Neural progenitor cell (in vitro differentiated cells): ENCODE measurements around the gene PBX1. TPM values are rescaled to one million over a fixed set of nuclear protein-coding genes. Genes with fewer than 3 reads are reported as not detected.

Experiments used
- DNase-seq: peaks from one replicate; pipeline ENCODE4 v3.0.0-alpha.2; 2016; ENCODE audit warnings: low spot score
- H2AFZ ChIP-seq: fragments of 200-600 bp; sonication (generic); replicated peaks from 2 replicates; pipeline ENCODE4 v1.6.1; 2016; ENCODE audit warnings: antibody characterized with exemption
- H3F3A ChIP-seq: fragments of 200-600 bp; sonication (generic); 2 replicates; pipeline ENCODE4 v1.6.1; 2016; ENCODE audit warnings: antibody characterized with exemption, low read depth
- H3K27ac ChIP-seq: fragments of 200-600 bp; sonication (generic); 2 replicates; pipeline ENCODE4 v1.5.1; 2016; ENCODE audit warnings: mild to moderate bottlenecking
- H3K27me3 ChIP-seq: fragments of 200-600 bp; sonication (generic); 2 replicates; pipeline ENCODE4 v1.6.1; 2016; ENCODE audit warnings: mild to moderate bottlenecking, moderate library complexity
- H3K36me3 ChIP-seq: fragments of 200-600 bp; sonication (generic); 2 replicates; pipeline ENCODE4 v1.5.1; 2016
- H3K4me1 ChIP-seq: fragments of 200-600 bp; sonication (generic); 2 replicates; pipeline ENCODE4 v1.6.1; 2016; ENCODE audit warnings: mixed run types
- H3K4me2 ChIP-seq: fragments of 200-600 bp; sonication (generic); 2 replicates; pipeline ENCODE4 v1.6.1; 2016
- H3K4me3 ChIP-seq: fragments of 200-600 bp; sonication (generic); 2 replicates; pipeline ENCODE4 v1.5.1; 2016
- H3K79me2 ChIP-seq: fragments of 200-600 bp; sonication (generic); 2 replicates; pipeline ENCODE4 v1.6.1; 2016; ENCODE audit warnings: low read depth
- H3K9ac ChIP-seq: fragments of 200-600 bp; sonication (generic); 2 replicates; pipeline ENCODE4 v1.6.1; 2016
- H3K9me3 ChIP-seq: fragments of 200-600 bp; sonication (generic); 2 replicates; pipeline ENCODE4 v1.5.1; 2016; ENCODE audit warnings: low read depth
- H4K20me1 ChIP-seq: fragments of 200-600 bp; sonication (generic); 2 replicates; pipeline ENCODE4 v1.6.1; 2016; ENCODE audit warnings: low read depth
- H3K27ac Mint-ChIP-seq: 3 replicates; pipeline ENCODE4 v1.8.0; 2021; ENCODE audit warnings: mixed read lengths
- H3K27me3 Mint-ChIP-seq: 2 replicates; pipeline ENCODE4 v1.8.0; 2022; ENCODE audit warnings: low read depth, mild to moderate bottlenecking, inconsistent platforms, moderate library complexity, mixed read lengths; ENCODE audit not compliant: insufficient read depth
- H3K36me3 Mint-ChIP-seq: 3 replicates; pipeline ENCODE4 v1.8.0; 2021; ENCODE audit warnings: mixed read lengths
- H3K4me1 Mint-ChIP-seq: 3 replicates; pipeline ENCODE4 v1.8.0; 2021; ENCODE audit warnings: mixed read lengths
- H3K4me3 Mint-ChIP-seq: 3 replicates; pipeline ENCODE4 v1.8.0; 2021; ENCODE audit warnings: mild to moderate bottlenecking, moderate library complexity, mixed read lengths
- H3K9me3 Mint-ChIP-seq: 3 replicates; pipeline ENCODE4 v1.8.0; 2020; ENCODE audit warnings: mixed read lengths
- CTCF ChIP-seq: fragments of 200-600 bp; sonication (generic); IDR thresholded peaks from 2 replicates; pipeline ENCODE4 v1.5.1; 2017; ENCODE audit warnings: antibody characterized with exemption, mild to moderate bottlenecking
- EZH2 ChIP-seq: fragments of 200-600 bp; sonication (generic); IDR thresholded peaks from 2 replicates; pipeline ENCODE4 v1.6.1; 2017; ENCODE audit warnings: antibody characterized with exemption, mild to moderate bottlenecking, moderate library complexity
- EZH2phosphoT487 ChIP-seq: fragments of 200-600 bp; sonication (generic); IDR thresholded peaks from 2 replicates; pipeline ENCODE4 v1.6.1; 2017; ENCODE audit warnings: antibody characterized with exemption
- total RNA-seq: library from RNA; depleted of rRNA; stranded (reverse); fragments of >200 nt; gene quantifications from 2 replicates; pipeline ENCODE4 v1.2.3, GENCODE V29; 2015; ENCODE audit warnings: low replicate concordance

The PBX1 gene
- total RNA-seq, 1 donor from 2014 or later, result 91.1 TPM

- DNase-seq, result no peak
- no peak overlapping the region for H2AFZ ChIP-seq
- H3K4me1 Mint-ChIP-seq, result no peaks in the 10 kb centered on the region
- no peaks in the 10 kb centered on the region for H3K27me3 ChIP-seq
- H3K9me3 ChIP-seq, result no peaks in the 10 kb centered on the region
- no peak overlapping the region for H3K4me3 ChIP-seq
- H3K27ac Mint-ChIP-seq, result peak overlapping the region; percentile 55
- no peaks in the 10 kb centered on the region for H4K20me1 ChIP-seq
- H3F3A ChIP-seq, result no peaks in the 10 kb centered on the region
- H3K36me3 ChIP-seq, result peaks cover 11% of the 10 kb centered on the region
- no peak overlapping the region for H3K9ac ChIP-seq
- no peak overlapping the region for H3K27ac ChIP-seq
- no peaks in the 10 kb centered on the region for H3K79me2 ChIP-seq
- H3K9me3 Mint-ChIP-seq, result no peaks in the 10 kb centered on the region
- H3K36me3 Mint-ChIP-seq, result peaks cover 38% of the 10 kb centered on the region
- H3K4me3 Mint-ChIP-seq, result no peak overlapping the region
- no peak for TF ChIP-seq CTCF
- no peak for TF ChIP-seq EZH2
- no peak for TF ChIP-seq EZH2phosphoT487
- H3K27me3 Mint-ChIP-seq, result no peaks in the 10 kb centered on the region
- H3K4me1 ChIP-seq, result peaks cover 16% of the 10 kb centered on the region
- H3K4me2 ChIP-seq, result no peak overlapping the region
Measured at GRCh38 chr1:164846731-164847691, 288.0 kb downstream of the PBX1 start.

- no peak for DNase-seq
- Histone ChIP-seq H3K36me3 (no peaks in the 10 kb centered on the region), H3F3A (no peaks in the 10 kb centered on the region), H3K27me3 (no peaks in the 10 kb centered on the region), H2AFZ (no peak overlapping the region), H3K9ac (no peak overlapping the region), H3K4me3 (no peak overlapping the region), H4K20me1 (no peaks in the 10 kb centered on the region), H3K79me2 (no peaks in the 10 kb centered on the region), H3K4me1 (peaks cover 18% of the 10 kb centered on the region), H3K9me3 (no peaks in the 10 kb centered on the region), H3K27ac (no peak overlapping the region), H3K4me2 (no peak overlapping the region)
- Mint-ChIP-seq H3K4me1 (peaks cover 14% of the 10 kb centered on the region), H3K4me3 (no peak overlapping the region), H3K27me3 (no peaks in the 10 kb centered on the region), H3K36me3 (peaks cover 15% of the 10 kb centered on the region), H3K27ac (no peak overlapping the region), H3K9me3 (no peaks in the 10 kb centered on the region)
- no peak for TF ChIP-seq EZH2
- TF ChIP-seq EZH2phosphoT487, result no peak
- no peak for TF ChIP-seq CTCF
Measured at GRCh38 chr1:164853146-164853545, 294.2 kb downstream of the PBX1 start.

GRCh38 chr1:164855716-164856329 lies 296.8 kb downstream of the PBX1 start:
- Histone ChIP-seq H4K20me1 (no peaks in the 10 kb centered on the region), H3K36me3 (no peaks in the 10 kb centered on the region), H3K4me2 (no peak overlapping the region), H3K4me3 (no peak overlapping the region), H2AFZ (no peak overlapping the region), H3F3A (no peaks in the 10 kb centered on the region), H3K27me3 (no peaks in the 10 kb centered on the region), H3K9ac (no peak overlapping the region), H3K79me2 (no peaks in the 10 kb centered on the region), H3K4me1 (peaks cover 18% of the 10 kb centered on the region), H3K27ac (no peak overlapping the region), H3K9me3 (no peaks in the 10 kb centered on the region)
- H3K27ac Mint-ChIP-seq, result no peak overlapping the region
- peaks cover 14% of the 10 kb centered on the region for H3K4me1 Mint-ChIP-seq
- peaks cover 2% of the 10 kb centered on the region for H3K36me3 Mint-ChIP-seq
- TF ChIP-seq EZH2 (no peak), CTCF (no peak), EZH2phosphoT487 (no peak)
- DNase-seq, result no peak
- no peaks in the 10 kb centered on the region for H3K9me3 Mint-ChIP-seq
- H3K4me3 Mint-ChIP-seq, result no peak overlapping the region
- no peaks in the 10 kb centered on the region for H3K27me3 Mint-ChIP-seq
